Ishikawa (cell line): ENCODE data around the gene FASTK.

Experiments
- CEBPB ChIP-seq: IDR thresholded peaks from 2 replicates; pipeline ENCODE4 v1.6.1; 2012
- EP300 ChIP-seq: IDR thresholded peaks from 2 replicates; pipeline ENCODE4 v1.6.1; 2012; ENCODE audit warnings: borderline replicate concordance
- MAX ChIP-seq: IDR thresholded peaks from 2 replicates; pipeline ENCODE4 v1.6.1; 2012
- RAD21 ChIP-seq: IDR thresholded peaks from 2 replicates; pipeline ENCODE4 v1.6.1; 2012; ENCODE audit warnings: low read depth
- TAF1 ChIP-seq: IDR thresholded peaks from 2 replicates; pipeline ENCODE4 v1.6.1; 2012; ENCODE audit warnings: low read depth, mild to moderate bottlenecking
- YY1 ChIP-seq: IDR thresholded peaks from 2 replicates; pipeline ENCODE4 v1.6.1; 2012; ENCODE audit warnings: low read depth
- TF ChIP-seq, protein P1 (sequence below): IDR thresholded peaks from 2 replicates; pipeline ENCODE4 v1.6.1; 2012; ENCODE audit warnings: low read depth, mild to moderate bottlenecking

GRCh38 chr7:151064993-151065392 is 15.6 kb downstream of the FASTK start:
- TF ChIP-seq TAF1 (no peak), EP300 (no peak), CEBPB (no peak), RAD21 (no peak), MAX (no peak), YY1 (no peak)
- TF ChIP-seq, protein P1, sequence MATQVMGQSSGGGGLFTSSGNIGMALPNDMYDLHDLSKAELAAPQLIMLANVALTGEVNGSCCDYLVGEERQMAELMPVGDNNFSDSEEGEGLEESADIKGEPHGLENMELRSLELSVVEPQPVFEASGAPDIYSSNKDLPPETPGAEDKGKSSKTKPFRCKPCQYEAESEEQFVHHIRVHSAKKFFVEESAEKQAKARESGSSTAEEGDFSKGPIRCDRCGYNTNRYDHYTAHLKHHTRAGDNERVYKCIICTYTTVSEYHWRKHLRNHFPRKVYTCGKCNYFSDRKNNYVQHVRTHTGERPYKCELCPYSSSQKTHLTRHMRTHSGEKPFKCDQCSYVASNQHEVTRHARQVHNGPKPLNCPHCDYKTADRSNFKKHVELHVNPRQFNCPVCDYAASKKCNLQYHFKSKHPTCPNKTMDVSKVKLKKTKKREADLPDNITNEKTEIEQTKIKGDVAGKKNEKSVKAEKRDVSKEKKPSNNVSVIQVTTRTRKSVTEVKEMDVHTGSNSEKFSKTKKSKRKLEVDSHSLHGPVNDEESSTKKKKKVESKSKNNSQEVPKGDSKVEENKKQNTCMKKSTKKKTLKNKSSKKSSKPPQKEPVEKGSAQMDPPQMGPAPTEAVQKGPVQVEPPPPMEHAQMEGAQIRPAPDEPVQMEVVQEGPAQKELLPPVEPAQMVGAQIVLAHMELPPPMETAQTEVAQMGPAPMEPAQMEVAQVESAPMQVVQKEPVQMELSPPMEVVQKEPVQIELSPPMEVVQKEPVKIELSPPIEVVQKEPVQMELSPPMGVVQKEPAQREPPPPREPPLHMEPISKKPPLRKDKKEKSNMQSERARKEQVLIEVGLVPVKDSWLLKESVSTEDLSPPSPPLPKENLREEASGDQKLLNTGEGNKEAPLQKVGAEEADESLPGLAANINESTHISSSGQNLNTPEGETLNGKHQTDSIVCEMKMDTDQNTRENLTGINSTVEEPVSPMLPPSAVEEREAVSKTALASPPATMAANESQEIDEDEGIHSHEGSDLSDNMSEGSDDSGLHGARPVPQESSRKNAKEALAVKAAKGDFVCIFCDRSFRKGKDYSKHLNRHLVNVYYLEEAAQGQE = no peak
